ENCODE measurements around the gene ZSCAN31.
"Not testable (repeated sequence)": the region's sequence is repeated elsewhere in the genome, so short reads cannot be mapped to it uniquely, and the experiment has no call there.

Gene ZSCAN31

GRCh38 chr6:28312939-28313338, 23.0 kb downstream of the ZSCAN31 start:
- no peak for DNase-seq

DNA sequence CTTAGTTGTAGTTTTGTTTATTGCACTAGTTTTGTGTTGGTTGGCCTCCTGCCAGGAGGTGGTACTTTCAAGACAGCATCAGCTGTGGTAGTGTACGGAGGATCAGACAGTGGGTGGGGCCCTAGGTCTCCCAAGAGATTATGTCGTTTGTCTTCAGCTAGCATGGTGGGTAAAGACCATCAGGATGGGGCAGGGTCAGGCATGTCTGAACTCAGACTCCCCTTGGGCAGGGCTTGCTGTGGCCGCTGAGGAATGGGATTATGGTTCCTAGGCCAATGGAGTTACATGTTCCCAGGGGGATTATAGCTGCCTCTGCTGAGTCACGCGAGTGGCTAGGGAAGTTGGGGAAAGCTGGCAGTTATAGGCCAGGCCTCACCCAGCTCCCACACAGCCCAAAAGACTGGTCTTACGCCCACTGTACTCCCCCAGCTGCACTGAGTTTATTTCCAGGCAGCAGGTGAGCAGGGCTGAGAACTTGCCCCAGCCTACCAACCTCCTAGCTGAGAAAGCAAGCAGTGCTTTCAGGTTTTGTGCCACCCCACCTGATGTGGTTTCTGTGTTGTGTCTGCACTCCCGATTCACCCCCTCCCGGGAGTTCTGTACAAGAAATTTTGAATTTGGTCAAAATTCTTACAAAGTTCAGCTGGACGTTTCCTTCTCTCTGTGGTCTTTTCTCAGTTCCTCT, 24.7 kb downstream of the ZSCAN31 start:
- no peak for DNase-seq

DNA sequence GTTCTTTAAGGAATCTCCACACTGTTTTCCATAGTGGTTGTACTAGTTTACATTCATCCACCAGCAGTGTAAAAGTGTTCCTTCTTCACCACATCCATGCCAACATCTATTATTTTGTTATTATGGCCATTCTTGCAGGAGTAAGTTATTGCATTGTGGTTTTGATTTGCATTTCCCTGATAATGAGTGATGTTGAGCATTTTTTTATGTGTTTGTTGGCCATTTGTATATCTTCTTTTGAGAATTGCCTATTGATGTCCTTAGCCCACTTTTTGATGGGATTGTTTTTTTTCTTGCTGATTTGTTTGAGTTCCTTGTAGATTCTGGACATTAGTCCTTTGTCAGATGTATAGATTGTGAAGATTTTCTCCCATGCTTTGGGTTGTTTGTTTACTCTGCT, 29.6 kb downstream of the ZSCAN31 start:
- not testable (repeated sequence) for DNase-seq

- DNase-seq = no peak
Observed at GRCh38 chr6:28303570-28303969, 32.4 kb downstream of the ZSCAN31 start.

DNA sequence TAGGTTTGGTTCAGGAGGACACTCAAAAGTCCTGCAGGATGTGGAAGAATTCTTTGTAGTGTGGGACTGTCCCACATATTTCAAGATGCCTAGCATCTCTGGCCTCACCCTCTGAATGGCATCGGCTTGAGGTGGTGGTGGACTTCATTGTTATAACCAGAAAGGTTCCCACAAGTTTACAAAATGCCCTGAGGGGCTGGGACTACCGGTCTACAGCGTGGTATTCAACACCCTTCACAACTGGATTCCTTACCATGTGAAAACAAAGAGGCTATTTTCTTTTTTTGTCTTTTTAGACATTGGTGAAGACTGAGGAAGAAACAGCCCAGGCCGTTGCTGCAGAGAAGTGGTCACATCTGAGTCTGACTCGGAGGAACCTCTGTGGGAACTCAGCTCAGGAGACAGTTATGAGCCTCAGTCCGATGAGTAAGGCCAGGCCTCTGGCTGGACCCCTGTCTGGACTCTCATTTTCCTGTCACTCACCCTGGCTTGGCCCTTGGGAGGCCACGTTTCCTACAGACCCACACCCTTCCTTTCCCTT, 39.4 kb downstream of the ZSCAN31 start:
- DNase-seq = no peak

DNA sequence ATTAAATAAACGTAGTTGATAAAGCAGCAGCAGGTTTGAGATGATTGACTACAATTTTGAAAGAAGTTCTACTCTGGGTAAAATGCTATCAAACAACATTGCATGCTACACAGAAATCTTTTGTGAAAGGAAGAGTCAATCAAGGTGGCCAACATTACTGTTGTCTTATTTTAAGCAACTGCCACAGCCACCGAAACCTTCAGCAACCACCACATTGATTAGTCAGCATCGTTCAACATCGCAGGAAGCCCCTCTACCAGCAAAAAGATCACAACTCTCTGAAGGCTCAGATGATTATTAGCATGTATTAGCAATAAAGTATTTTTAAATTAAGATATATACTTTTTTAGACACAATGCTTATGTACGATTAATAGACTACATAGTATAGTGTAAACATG, 40.6 kb downstream of the ZSCAN31 start:
- no peak for DNase-seq

GRCh38 chr6:28291573-28291972, 44.4 kb downstream of the ZSCAN31 start:
- DNase-seq = no peak

GRCh38 chr6:28282926-28283325, 53.0 kb downstream of the ZSCAN31 start:
- no peak for DNase-seq

GRCh38 chr6:28281288-28282064, 54.5 kb downstream of the ZSCAN31 start, which contains the start of gene PGBD1:
Gene PGBD1 (plus strand): TSS chr6:28281572. CDS start chr6:28283814, 2,242 bp downstream.
- peak; percentile 58 for DNase-seq

DNA sequence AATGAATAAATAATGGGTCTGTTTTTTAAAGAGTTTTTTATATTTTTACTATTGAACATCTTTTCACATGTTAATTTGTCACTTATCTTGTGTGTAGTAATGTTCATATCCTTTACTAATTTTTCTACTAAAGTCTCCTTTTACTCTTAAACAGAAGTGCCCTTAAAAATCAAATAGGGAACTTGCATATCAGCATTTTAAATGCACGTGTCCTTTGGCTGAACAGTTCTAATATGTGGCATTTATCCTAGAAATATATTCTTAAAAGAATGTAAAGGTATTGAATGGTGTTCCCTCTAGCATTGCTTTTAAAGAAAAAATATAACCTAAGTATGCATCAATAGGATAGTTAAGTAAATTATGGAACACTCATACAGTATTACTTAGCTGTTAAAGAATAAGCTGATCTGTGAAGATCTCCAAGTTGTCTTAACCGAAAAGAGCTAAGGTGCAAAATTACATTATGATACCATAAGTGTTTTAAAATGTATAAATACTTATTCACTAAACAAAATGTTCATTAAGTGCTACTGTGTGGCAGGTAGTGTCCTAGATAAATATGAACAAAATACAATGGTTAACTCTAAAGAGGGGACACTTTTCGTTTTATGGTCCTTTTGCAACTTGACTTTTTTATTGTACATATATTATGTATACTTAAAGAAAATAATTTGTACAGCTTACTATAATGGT, 55.2 kb downstream of the ZSCAN31 start:
- DNase-seq = no peak

DNA sequence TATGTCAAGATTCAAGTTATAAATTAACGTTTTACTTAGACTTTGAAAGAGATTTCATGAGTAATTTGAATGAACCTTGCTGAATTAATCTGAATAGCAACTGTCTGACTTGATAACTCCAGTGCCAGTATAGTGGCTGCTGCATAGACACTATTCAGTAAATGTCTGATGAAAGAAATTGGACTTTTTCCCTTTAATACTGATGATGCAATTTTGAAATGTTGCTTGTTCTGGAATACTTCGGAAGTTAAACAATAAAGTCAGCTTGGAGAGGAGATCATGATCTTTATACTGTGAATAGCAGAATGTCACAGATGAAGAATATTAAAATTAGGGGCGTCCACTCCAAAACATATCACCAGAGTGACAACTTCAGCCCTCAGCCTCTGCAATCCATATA, 58.2 kb downstream of the ZSCAN31 start:
- no peak for DNase-seq

DNA sequence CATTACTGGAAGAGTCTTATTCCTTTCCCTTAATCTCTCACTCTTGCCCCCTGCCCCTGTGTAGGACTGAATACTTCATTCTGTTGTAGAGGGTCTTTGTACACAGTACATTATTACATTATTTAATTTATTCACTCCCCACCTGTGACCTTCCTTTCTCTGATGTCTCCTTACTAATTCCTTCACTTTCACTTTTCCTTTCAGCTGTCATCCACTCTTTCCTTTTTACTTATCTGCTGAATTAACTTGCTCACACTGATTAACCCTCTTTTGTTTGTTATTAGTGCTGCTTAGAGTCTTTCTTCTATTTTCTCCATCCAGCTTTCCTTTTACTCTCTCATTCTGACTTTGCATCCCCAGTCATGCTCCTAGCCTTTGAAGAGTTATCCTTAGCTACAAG, 61.1 kb downstream of the ZSCAN31 start:
- DNase-seq = no peak

All from NCI-H1092 treated with DMSO at 0.1 percent for 48 hours (cell line).